Measurements from ENCODE around the gene CIB1.
"Not testable (repeated sequence)": the region's sequence is repeated elsewhere in the genome, so short reads cannot be mapped to it uniquely, and the experiment has no call there.

The CIB1 gene

GRCh38 chr15:90266061-90266431 lies 32.3 kb upstream of the CIB1 start:
- DNase-seq (ENCODE audit: low read depth), result peak; percentile 47
- H3K4me3 ChIP-seq (ENCODE audit: low read length), result peak overlapping the region; percentile 90
- TF ChIP-seq, protein P1, sequence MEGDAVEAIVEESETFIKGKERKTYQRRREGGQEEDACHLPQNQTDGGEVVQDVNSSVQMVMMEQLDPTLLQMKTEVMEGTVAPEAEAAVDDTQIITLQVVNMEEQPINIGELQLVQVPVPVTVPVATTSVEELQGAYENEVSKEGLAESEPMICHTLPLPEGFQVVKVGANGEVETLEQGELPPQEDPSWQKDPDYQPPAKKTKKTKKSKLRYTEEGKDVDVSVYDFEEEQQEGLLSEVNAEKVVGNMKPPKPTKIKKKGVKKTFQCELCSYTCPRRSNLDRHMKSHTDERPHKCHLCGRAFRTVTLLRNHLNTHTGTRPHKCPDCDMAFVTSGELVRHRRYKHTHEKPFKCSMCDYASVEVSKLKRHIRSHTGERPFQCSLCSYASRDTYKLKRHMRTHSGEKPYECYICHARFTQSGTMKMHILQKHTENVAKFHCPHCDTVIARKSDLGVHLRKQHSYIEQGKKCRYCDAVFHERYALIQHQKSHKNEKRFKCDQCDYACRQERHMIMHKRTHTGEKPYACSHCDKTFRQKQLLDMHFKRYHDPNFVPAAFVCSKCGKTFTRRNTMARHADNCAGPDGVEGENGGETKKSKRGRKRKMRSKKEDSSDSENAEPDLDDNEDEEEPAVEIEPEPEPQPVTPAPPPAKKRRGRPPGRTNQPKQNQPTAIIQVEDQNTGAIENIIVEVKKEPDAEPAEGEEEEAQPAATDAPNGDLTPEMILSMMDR (IDR thresholded peaks at IDR 0.05; ENCODE audit: insufficient read depth, low read depth, low read length, missing control alignments), result no peak

DNA sequence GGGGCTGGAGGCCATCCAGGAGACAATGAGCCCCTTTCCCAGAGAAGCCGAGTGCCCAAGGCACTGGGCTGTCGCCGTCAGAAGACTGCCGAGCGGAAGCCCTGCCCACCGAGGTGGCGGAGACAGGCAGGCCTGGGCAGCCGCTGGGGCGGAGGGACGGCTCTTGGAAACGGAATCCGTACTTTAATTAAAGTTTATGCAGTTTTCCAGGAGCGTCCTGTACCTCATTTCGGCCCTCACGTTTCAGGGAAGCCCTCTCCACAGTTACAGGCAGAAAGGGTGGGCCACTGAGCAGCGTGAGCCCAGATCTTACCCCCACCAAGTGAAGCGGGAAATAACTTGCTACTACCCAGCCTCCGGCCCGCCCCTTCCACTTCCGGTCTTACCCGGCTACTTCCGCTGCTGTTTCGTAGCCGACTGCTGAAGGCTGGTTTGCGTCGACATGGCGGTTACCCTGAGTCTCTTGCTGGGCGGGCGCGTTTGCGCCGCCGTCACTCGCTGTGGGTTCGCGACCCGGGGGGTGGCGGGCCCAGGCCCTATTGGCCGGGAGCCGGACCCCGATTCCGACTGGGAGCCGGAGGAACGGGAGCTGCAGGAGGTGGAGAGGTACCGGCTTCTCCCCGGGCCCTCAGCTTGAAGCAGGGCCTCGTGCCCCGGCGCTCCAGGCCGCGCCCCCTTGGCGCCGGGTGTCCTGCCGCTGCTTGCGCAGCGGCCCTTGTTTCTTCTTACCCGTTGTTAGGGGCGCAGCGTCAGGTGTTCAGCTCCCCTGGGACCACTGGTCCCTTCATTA lies 31.7 kb upstream of the CIB1 start, which contains the start of gene NGRN:
TSS of gene NGRN (plus strand) at position 402 of the 790 bp plus-strand sequence. CDS start at position 443, 41 bp downstream.
- TF ChIP-seq, protein P1 (IDR thresholded peaks at IDR 0.05; ENCODE audit: insufficient read depth, low read depth, low read length, missing control alignments), result no peak
- peak within 1 kb of the TSS; percentile 90 for H3K4me3 ChIP-seq (ENCODE audit: low read length)
- DNase-seq (ENCODE audit: low read depth), result peak; percentile 92

- TF ChIP-seq, protein P1 (IDR thresholded peaks at IDR 0.05; ENCODE audit: insufficient read depth, low read depth, low read length, missing control alignments), result no peak
- DNase-seq (ENCODE audit: low read depth), result peak; percentile 24
- peak overlapping the region; percentile 90 for H3K4me3 ChIP-seq (ENCODE audit: low read length)
These were observed 30.9 kb upstream of the CIB1 start for GRCh38 chr15:90264671-90265070.

DNA sequence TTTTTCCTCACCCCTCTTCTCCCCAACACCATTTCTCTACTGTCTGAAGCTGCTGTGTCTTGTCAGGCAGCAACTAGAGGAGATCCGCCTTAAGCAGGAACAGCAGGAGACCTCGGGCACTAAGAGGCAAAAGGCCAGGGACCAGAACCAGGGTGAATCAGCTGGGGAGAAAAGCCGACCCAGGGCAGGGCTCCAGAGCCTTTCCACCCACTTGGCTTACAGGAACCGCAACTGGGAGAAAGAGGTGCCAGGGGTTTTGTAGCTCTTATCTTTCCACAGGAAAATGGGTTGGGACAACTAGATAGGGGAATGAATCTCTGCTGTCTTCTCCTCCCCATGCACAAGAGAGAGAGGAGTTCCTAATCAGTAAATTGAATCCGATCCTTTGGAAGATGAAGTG lies 28.7 kb upstream of the CIB1 start:
- DNase-seq (ENCODE audit: low read depth), result no peak
- TF ChIP-seq, protein P1 (IDR thresholded peaks at IDR 0.05; ENCODE audit: insufficient read depth, low read depth, low read length, missing control alignments), result no peak
- H3K4me3 ChIP-seq (ENCODE audit: low read length), result no peak overlapping the region

GRCh38 chr15:90261811-90262210 lies 28.1 kb upstream of the CIB1 start:
- TF ChIP-seq, protein P1 (IDR thresholded peaks at IDR 0.05; ENCODE audit: insufficient read depth, low read depth, low read length, missing control alignments), result no peak
- peak; percentile 89 for DNase-seq (ENCODE audit: low read depth)
- H3K4me3 ChIP-seq (ENCODE audit: low read length), result no peak overlapping the region

DNA sequence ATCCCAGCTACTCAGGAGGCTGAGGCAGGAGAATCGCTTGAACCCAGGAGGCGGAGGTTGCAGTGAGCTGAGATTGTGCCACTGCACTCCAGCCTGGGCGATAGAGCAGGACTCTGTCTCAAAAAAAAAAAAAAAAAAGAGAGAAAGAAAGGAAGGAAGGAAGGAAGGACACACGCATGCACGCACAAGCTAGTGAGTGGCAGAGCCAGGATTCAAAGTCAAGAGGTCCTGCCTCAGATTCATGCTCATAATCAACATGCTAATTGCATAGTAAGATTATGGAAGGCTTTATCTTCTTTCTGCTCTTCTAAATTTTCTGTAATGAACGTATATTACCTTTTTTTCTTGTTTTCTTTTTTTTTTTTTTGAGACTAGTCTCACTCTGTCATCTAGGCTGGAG lies 27.0 kb upstream of the CIB1 start:
- not testable (repeated sequence) for H3K4me3 ChIP-seq (ENCODE audit: low read length); DNase-seq (ENCODE audit: low read depth)

GRCh38 chr15:90259524-90259923 lies 25.8 kb upstream of the CIB1 start:
- TF ChIP-seq, protein P1 (IDR thresholded peaks at IDR 0.05; ENCODE audit: insufficient read depth, low read depth, low read length, missing control alignments), result no peak
- no peak overlapping the region for H3K4me3 ChIP-seq (ENCODE audit: low read length)
- no peak for DNase-seq (ENCODE audit: low read depth)
